SK-N-SH (cell line): ENCODE data around the gene CUBN. TPM values are rescaled to one million over a fixed set of nuclear protein-coding genes. Genes with fewer than 3 reads are reported as not detected.
A peak's percentile ranks its signal among the peaks of the same experiment; 100 is the strongest.

Experiments
- CTCF ChIA-PET: fragments of 300-600, 350-600 bp; formaldehyde crosslinking; extraction: SDS; loops from one replicate; lab custom pipeline; 2021; lab: Yijun Ruan, JAX
- POLR2A ChIA-PET: fragments of 350-600 bp; sonication (Branson Sonifier 250); formaldehyde crosslinking; extraction: SDS; loops from one replicate; lab custom pipeline; 2020; ENCODE audit warnings: antibody characterized with exemption, inconsistent platforms; lab: Yijun Ruan, JAX
- DNase-seq: peaks from one replicate; pipeline ENCODE4 v3.0.0; 2012
- H2AFZ ChIP-seq: fragments of 200-600 bp; sonication (generic); 2 replicates; pipeline ENCODE4 v1.8.1; 2016; ENCODE audit warnings: antibody characterized with exemption, mild to moderate bottlenecking, low read depth
- H3F3A ChIP-seq: fragments of 200-600 bp; sonication (generic); replicated peaks from 2 replicates; pipeline ENCODE3; 2016; ENCODE audit warnings: antibody characterized with exemption, mild to moderate bottlenecking; ENCODE audit not compliant: insufficient read depth
- H3K27ac ChIP-seq, 2 experiments: fragments of 200-500 bp in 1 of 2; fragments of 200-600 bp in 1 of 2; sonication (Bioruptor generic) in 1 of 2; sonication (generic), shearing (Covaris generic) in 1 of 2; 2 replicates each; pipeline versions ENCODE4 v1.5.1 to v1.6.1; 2014 to 2016; ENCODE audit warnings: low read depth in 2 of 2, inconsistent platforms in 1 of 2, low read length in 1 of 2, mild to moderate bottlenecking in 1 of 2, mixed read lengths in 1 of 2
- H3K27me3 ChIP-seq: fragments of 200-600 bp; sonication (generic), shearing (Covaris generic); 2 replicates; pipeline ENCODE4 v1.6.1; 2016; ENCODE audit warnings: mixed run types; ENCODE audit not compliant: insufficient read depth
- H3K36me3 ChIP-seq, 2 experiments: fragments of 200-500 bp in 1 of 2; fragments of 200-600 bp in 1 of 2; sonication (Bioruptor generic) in 1 of 2; sonication (generic) in 1 of 2; replicated peaks in 1 of 2; 2 replicates each; pipeline versions ENCODE3 to v1.5.1; 2014 to 2016; ENCODE audit warnings: low read length in 1 of 2, mild to moderate bottlenecking in 1 of 2; ENCODE audit not compliant: insufficient read depth in 2 of 2, control insufficient read depth in 1 of 2
- H3K4me1 ChIP-seq, 2 experiments: fragments of 200-500 bp in 1 of 2; fragments of 200-600 bp in 1 of 2; sonication (Bioruptor generic) in 1 of 2; sonication (generic), shearing (Covaris generic) in 1 of 2; 2 replicates each; pipeline versions ENCODE4 v1.5.1 to v1.6.1; 2014 to 2016; ENCODE audit warnings: low read depth in 1 of 2, low read length in 1 of 2, mixed run types in 1 of 2; ENCODE audit not compliant: insufficient read depth in 2 of 2, control insufficient read depth in 1 of 2
- H3K4me2 ChIP-seq: fragments of 200-600 bp; sonication (generic), shearing (Covaris generic); 2 replicates; pipeline ENCODE4 v1.6.1; 2017; ENCODE audit warnings: mixed run types
- H3K4me3 ChIP-seq, 2 experiments: fragments of 200-500 bp in 1 of 2; fragments of 200-600 bp in 1 of 2; sonication (Bioruptor generic) in 1 of 2; sonication (generic), shearing (Covaris generic) in 1 of 2; 2 replicates each; pipeline versions ENCODE4 v1.5.1 to v1.8.1; 2014 to 2016; ENCODE audit warnings: low read depth in 2 of 2, inconsistent platforms in 1 of 2, low read length in 1 of 2, mild to moderate bottlenecking in 1 of 2, mixed read lengths in 1 of 2, moderate library complexity in 1 of 2
- H3K79me2 ChIP-seq: fragments of 200-600 bp; sonication (generic); 2 replicates; pipeline ENCODE4 v1.8.1; 2017; ENCODE audit warnings: mild to moderate bottlenecking; ENCODE audit not compliant: insufficient read depth
- H3K9ac ChIP-seq: fragments of 200-600 bp; sonication (generic); 2 replicates; pipeline ENCODE4 v1.6.1; 2017; ENCODE audit warnings: mixed run types
- H3K9me2 ChIP-seq: fragments of 200-600 bp; sonication (generic); 2 replicates; pipeline ENCODE4 v1.6.1; 2017; ENCODE audit warnings: mixed run types
- H3K9me3 ChIP-seq: fragments of 200-600 bp; sonication (generic); 2 replicates; pipeline ENCODE4 v1.6.1; 2017; ENCODE audit warnings: mixed run types, mild to moderate bottlenecking, moderate library complexity
- H4K20me1 ChIP-seq: fragments of 200-600 bp; sonication (generic); 2 replicates; pipeline ENCODE4 v1.6.1; 2017; ENCODE audit warnings: mild to moderate bottlenecking, mixed run types; ENCODE audit not compliant: insufficient read depth
- ELF1 ChIP-seq: IDR thresholded peaks from 2 replicates; pipeline ENCODE4 v1.4.0; 2012
- EP300 ChIP-seq, 2 experiments: IDR thresholded peaks; 2 replicates each; pipeline versions ENCODE4 v1.4.0 to v1.6.1; 2012; ENCODE audit warnings: borderline replicate concordance in 1 of 2, low read depth in 1 of 2, low read length in 1 of 2
- EZH2phosphoT487 ChIP-seq: fragments of 200-600 bp; sonication (generic); IDR thresholded peaks from 2 replicates; pipeline ENCODE4 v1.6.1; 2017; ENCODE audit warnings: low read depth, mixed run types, mild to moderate bottlenecking, antibody characterized with exemption, moderate library complexity, borderline replicate concordance
- FOSL2 ChIP-seq: IDR thresholded peaks from 2 replicates; pipeline ENCODE4 v1.4.0; 2012; ENCODE audit warnings: low read depth, mild to moderate bottlenecking, moderate library complexity, borderline replicate concordance
- FOXJ3 ChIP-seq: sonication (generic); formaldehyde crosslinking; IDR thresholded peaks from 2 replicates; pipeline ENCODE4 v1.5.1; 2020; ENCODE audit warnings: mild to moderate bottlenecking, missing genetic modification reagents
- GABPA ChIP-seq: IDR thresholded peaks from 2 replicates; pipeline ENCODE4 v1.4.0; 2012; ENCODE audit warnings: low read depth, mild to moderate bottlenecking
- GATA2 ChIP-seq: sonication (generic); formaldehyde crosslinking; IDR thresholded peaks from 2 replicates; pipeline ENCODE4 v1.5.0; 2020; ENCODE audit warnings: mild to moderate bottlenecking, missing genetic modification reagents
- MEF2A ChIP-seq: IDR thresholded peaks from 2 replicates; pipeline ENCODE4 v1.4.0; 2012; ENCODE audit warnings: low read depth, borderline replicate concordance
- MXI1 ChIP-seq: IDR thresholded peaks from 2 replicates; pipeline ENCODE4 v1.6.1; 2012; ENCODE audit warnings: mild to moderate bottlenecking, low read depth, low read length, improper control_type of control experiment
- NFIC ChIP-seq: IDR thresholded peaks from 2 replicates; pipeline ENCODE4 v1.4.0; 2012; ENCODE audit warnings: borderline replicate concordance
- PBX3 ChIP-seq: IDR thresholded peaks from 2 replicates; pipeline ENCODE4; 2012
- POLR2AphosphoS5 ChIP-seq: IDR thresholded peaks from 2 replicates; pipeline ENCODE4 v1.6.1; 2012; ENCODE audit warnings: low read depth, low read length
- RAD21 ChIP-seq: IDR thresholded peaks from 2 replicates; pipeline ENCODE4 v1.6.1; 2012; ENCODE audit warnings: mild to moderate bottlenecking, low read length
- REST ChIP-seq: IDR thresholded peaks from 2 replicates; pipeline ENCODE4 v1.6.1; 2012; ENCODE audit warnings: mild to moderate bottlenecking, low read depth, low read length, moderate library complexity
- RXRA ChIP-seq: IDR thresholded peaks from 2 replicates; pipeline ENCODE4 v1.4.0; 2012; ENCODE audit warnings: low read depth, mild to moderate bottlenecking, borderline replicate concordance
- SIN3A ChIP-seq: IDR thresholded peaks from 2 replicates; pipeline ENCODE4 v1.6.1; 2012; ENCODE audit warnings: low read depth, mild to moderate bottlenecking, low read length, moderate library complexity, borderline replicate concordance
- SMC3 ChIP-seq: IDR thresholded peaks from 2 replicates; pipeline ENCODE4 v1.6.1; 2012; ENCODE audit warnings: low read depth, low read length, improper control_type of control experiment
- TCF12 ChIP-seq: IDR thresholded peaks from 2 replicates; pipeline ENCODE4 v1.4.0; 2012
- TEAD4 ChIP-seq: IDR thresholded peaks from 2 replicates; pipeline ENCODE4 v1.4.0; 2012; ENCODE audit warnings: mild to moderate bottlenecking, borderline replicate concordance; ENCODE audit not compliant: insufficient read depth
- WGBS: methylation state at CpG from one replicate; pipeline ENCODE4 v1.1.6; 2017; ENCODE audit warnings: low lambda C conversion rate; 5-methylcytosine and 5-hydroxymethylcytosine counted together
- polyA plus RNA-seq, 3 experiments: library from polyadenylated mRNA; depleted of rRNA; stranded (reverse); fragments of >200 nt; gene quantifications; 2 replicates each; pipeline ENCODE4 v1.2.3, GENCODE V29; 2012

The CUBN gene
- polyA plus RNA-seq, 1 of the 3 experiments (the other 2 are of a cell fraction), result 2.4 TPM

- Histone ChIP-seq H3K9ac (no peak overlapping the region), H3K4me1 (peaks cover 14 to 35% of the 10 kb centered on the region in 2 experiments), H2AFZ (peak overlapping the region; percentile 61; the same call in 1 of the 2 replicates), H3K36me3 (no peaks in the 10 kb centered on the region), H3K4me2 (no peak overlapping the region), H3K9me3 (no peaks in the 10 kb centered on the region), H3K9me2 (no peaks in the 10 kb centered on the region), H3K27me3 (no peaks in the 10 kb centered on the region), H4K20me1 (no peaks in the 10 kb centered on the region), H3K79me2 (no peaks in the 10 kb centered on the region), H3F3A (peaks cover 21% of the 10 kb centered on the region), H3K27ac (no peak overlapping the region), H3K4me3 (no peak overlapping the region)
- ChIA-PET POLR2A (no interaction called here), CTCF (no interaction called here)
- TF ChIP-seq RAD21 (no peak), SMC3 (no peak)
- WGBS, result 90% methylated on average over 13 of the region's 13 CpGs
- DNase-seq, result no peak
These were observed 97.7 kb downstream of the CUBN start for GRCh38 chr10:17031637-17032635.

- ChIA-PET CTCF (no interaction called here), POLR2A (no interaction called here)
- Histone ChIP-seq H3K36me3 (no peaks in the 10 kb centered on the region), H2AFZ (peak overlapping the region; percentile 60; the same call in 1 of the 2 replicates), H3K9ac (peak overlapping the region; percentile 90), H3K4me3 (peak overlapping the region; percentile 17 to 55), H3K4me1 (peaks cover 25 to 51% of the 10 kb centered on the region in 2 experiments), H4K20me1 (no peaks in the 10 kb centered on the region), H3K27ac (peak overlapping the region; percentile 96 to 100), H3K9me3 (no peaks in the 10 kb centered on the region), H3K27me3 (no peaks in the 10 kb centered on the region), H3K4me2 (peak overlapping the region; percentile 87), H3F3A (peaks cover 38% of the 10 kb centered on the region), H3K9me2 (no peaks in the 10 kb centered on the region), H3K79me2 (no peaks in the 10 kb centered on the region)
- 10% methylated on average over 8 of the region's 9 CpGs for WGBS
- DNase-seq, result peak; percentile 44
- TF ChIP-seq REST (peak; percentile 62), MXI1 (0 out of 2 replicates have a peak, but pooled peaks have one; percentile 33), ELF1 (peak; percentile 61; the same call in 1 of the 2 replicates), NFIC (peak; percentile 79), RXRA (peak; percentile 48; the same call in 1 of the 2 replicates), PBX3 (peak; percentile 91), TCF12 (peak; percentile 88), GABPA (peak; percentile 51; the same call in 1 of the 2 replicates), SMC3 (no peak), FOSL2 (peak; percentile 91), FOXJ3 (CRISPR knock-in tag) (no peak), TEAD4 (peak; percentile 63; the same call in 1 of the 2 replicates), POLR2AphosphoS5 (peak; percentile 78; the same call in 1 of the 2 replicates), EP300 (IDR thresholded peaks at IDR 0.05; ENCODE audit: borderline replicate concordance in 1 of 2, low read depth in 1 of 2, low read length in 1 of 2) (peak; percentile 76 to 90; a peak in 3 of 4 replicates), RAD21 (peak; percentile 19; the same call in 1 of the 2 replicates), GATA2 (CRISPR knock-in tag) (peak; percentile 65), MEF2A (no peak), EZH2phosphoT487 (no peak), SIN3A (no peak; the same call in 1 of the 2 replicates)
These were observed 99.9 kb downstream of the CUBN start for GRCh38 chr10:17029581-17030271.
